GM12872 (cell line): ENCODE measurements around the gene A1BG.

Experiments used
- TF ChIP-seq, protein P1 (sequence below): IDR thresholded peaks from 3 replicates; pipeline ENCODE4 v1.5.1; 2011; ENCODE audit warnings: low read depth, mild to moderate bottlenecking, low read length, moderate library complexity; ENCODE audit not compliant: insufficient read depth

A1BG gene

DNA sequence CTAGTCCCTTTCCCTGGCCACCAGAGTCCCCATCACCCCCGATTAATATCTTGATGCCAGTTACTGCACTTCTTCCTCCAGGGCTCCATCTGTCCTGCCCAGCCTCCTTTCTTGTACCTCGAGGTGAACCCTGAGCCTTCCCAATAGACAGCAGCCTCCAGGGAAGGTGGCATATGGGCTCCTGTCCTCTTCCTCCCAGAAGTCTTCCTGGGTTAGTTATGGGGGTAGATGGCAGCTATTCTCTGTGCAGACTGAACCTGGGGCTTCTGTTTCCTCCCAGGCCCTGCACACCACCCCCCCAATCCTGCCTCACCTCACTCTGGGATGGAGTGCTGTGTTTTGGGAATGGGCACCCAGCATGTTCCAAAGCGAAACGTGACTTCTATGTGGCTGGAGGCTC is 44.8 kb upstream of the A1BG start:
- TF ChIP-seq, protein P1, sequence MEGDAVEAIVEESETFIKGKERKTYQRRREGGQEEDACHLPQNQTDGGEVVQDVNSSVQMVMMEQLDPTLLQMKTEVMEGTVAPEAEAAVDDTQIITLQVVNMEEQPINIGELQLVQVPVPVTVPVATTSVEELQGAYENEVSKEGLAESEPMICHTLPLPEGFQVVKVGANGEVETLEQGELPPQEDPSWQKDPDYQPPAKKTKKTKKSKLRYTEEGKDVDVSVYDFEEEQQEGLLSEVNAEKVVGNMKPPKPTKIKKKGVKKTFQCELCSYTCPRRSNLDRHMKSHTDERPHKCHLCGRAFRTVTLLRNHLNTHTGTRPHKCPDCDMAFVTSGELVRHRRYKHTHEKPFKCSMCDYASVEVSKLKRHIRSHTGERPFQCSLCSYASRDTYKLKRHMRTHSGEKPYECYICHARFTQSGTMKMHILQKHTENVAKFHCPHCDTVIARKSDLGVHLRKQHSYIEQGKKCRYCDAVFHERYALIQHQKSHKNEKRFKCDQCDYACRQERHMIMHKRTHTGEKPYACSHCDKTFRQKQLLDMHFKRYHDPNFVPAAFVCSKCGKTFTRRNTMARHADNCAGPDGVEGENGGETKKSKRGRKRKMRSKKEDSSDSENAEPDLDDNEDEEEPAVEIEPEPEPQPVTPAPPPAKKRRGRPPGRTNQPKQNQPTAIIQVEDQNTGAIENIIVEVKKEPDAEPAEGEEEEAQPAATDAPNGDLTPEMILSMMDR: no peak

DNA sequence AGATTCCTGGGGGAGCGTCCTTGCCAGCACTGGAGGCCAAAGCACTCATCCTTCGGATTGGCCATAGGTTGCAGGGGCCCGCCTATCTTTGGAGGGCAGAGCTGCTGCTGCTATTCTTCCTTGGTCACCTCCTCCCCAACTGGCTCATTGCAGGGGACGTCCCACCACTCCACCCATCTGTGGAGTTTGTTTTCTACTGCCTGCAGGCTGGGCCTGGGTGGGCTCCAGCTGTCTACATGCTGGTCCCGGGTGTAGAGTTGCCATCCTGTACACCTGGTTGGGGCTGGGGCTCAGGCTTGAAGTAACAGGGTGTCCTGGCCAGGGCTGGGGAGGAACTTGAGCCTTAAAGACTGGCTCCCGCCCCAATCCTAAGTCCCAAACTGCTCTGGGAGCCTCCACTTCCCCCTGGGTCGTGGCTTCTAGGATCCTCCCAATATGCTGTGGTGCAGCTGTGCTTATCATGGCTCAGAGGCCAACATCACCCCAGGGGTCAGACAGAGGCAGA is 44.3 kb upstream of the A1BG start:
- TF ChIP-seq, protein P1: no peak

DNA sequence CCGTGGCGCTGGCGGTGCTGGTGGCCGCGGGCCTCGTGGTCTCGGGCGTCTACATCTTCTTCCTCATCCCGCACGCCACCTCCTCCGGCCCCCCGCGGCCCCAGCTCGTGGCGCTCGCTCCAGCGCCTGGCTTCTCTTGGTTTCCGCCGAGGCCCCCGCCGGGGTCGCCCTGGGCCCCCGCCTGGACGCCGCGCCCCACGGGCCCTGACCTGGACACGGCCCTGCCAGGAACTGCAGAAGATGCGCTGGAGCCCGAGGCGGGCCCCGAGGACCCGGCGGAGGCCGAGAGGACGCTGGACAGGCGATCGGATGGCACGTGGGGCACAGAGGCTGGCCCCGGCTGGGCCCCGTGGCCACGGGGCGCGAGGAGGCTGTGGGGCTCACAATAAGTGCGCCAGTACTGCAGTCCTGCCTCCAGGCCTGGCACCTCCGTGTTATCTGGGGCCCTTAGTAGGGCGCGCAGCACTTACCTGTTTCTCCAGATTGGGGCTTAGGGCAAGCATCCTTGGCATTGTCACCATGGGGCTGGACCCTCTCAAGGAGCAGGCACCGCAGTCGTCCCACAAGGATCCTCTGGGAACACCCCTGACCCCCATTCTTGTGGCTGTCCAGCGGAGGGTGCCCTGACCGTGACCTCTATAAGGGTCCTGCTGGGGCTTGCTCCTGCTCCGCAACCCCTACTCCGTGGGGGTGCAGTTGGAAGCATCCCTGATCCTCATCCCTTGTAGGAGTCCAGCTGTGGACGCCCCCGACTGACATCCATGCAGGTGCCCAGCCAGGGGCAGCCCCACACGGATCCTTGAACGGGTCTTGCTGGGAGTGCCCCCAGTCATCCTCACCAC is 43.6 kb upstream of the A1BG start:
- TF ChIP-seq, protein P1: no peak

DNA sequence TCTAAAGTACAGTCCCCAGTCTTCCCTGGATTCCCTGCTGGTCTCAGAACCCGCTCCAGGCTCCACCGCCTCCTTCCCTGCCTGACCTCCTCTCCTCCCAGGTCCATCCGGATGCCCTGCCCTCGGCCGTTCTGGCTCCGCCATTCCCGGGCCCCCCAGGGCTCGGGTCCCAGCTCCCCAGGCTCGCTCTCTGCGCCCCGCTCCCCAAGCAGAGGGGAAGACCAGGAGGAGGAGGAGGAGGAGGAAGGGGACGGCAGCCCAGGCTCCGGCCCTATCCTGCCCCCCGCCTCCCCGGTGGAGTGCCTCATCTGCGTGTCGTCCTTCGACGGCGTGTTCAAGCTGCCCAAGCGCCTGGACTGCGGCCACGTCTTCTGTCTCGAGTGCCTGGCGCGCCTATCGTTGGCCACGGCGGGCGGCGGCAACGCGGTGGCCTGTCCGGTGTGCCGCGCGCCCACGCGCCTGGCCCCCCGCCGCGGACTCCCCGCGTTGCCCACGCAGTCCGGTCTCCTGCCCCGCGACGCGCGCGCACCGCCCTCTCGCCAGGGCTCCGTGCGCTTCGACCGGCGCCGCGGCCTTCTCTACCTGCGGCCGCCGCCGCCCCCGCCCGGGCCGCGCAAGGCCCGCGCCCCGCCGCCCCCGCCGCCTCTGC is 42.8 kb upstream of the A1BG start:
- TF ChIP-seq, protein P1: no peak

DNA sequence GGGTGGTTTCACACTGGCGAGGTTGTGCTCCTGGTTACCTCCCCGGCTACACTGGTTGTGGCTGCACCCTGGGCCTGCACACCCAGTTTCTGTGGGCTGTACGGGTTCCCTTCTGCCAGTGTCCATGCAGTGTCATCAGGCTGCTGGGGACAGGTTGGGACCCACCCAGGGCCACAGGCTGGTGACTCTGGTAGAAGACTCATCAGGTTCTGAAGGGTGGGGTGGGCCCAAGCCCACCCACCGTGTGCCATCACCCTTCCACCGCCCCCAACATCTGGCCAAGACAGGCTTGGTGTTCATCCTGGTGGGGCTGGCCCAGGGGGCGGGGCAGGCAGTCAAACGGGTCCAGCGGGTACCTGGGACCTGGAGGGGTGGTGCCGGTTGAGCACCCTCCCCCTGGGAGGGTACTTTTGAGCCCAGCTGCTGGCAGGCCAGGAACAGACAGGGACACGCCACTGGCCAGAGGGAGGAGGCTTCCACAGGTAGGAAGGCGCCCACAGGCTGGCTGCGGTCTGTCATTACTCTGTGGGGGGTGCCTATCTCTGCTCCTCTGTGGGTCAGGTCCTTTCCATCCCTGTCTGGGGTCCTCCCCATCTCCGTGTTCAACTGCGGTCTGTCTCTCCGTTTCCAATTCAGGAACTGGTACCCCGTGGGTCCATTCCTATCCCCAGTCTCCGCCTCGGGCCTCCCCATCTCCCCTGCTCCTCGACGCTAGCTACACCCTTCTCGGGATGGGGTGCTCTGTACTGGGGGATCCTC is 42.1 kb upstream of the A1BG start, which contains the start of gene RNF225:
Gene RNF225 (plus strand): TSS at position 437 of the 759 bp plus-strand sequence. CDS start 434 bp downstream, outside the sequence.
- TF ChIP-seq, protein P1: no peak

DNA sequence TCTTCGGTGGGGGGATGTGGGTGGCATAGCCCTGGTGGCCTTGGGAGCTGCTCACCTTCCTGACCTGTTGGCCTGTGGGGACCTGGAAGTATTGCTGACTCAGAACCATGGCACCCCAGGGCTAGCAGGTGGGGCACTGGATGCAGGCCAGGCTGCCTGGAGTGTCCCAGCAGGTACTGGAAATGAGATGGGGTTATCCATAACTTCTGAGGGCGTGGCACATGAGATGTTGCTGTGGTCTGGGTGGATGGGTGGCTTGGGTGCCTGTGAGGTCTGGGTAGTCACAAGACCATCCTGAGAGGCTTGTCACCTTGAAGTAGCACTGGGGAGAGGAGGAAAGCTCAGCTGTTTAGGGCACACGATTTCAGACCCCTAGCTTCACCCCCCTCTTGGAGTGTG is 41.5 kb upstream of the A1BG start:
- TF ChIP-seq, protein P1: no peak

DNA sequence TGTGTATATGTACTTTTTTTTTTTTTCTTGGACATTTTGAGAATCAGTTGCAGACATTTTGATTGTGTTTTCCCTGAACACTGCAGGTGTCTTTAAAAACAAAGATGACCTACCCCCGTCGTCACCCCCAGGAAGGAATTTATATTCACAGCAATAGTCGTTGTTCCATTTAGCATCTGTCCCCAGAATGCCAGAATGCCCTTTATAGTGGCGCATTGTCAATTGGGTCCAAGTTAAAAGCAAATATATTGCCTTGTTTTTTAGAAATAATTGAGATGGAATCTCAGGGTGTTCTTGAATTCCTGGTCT is 40.4 kb upstream of the A1BG start:
- TF ChIP-seq, protein P1: no peak
